Neutrophil (primary cell): ENCODE measurements around the gene NGLY1.

Experiments
- H3K27ac ChIP-seq: fragments of 200-600 bp; sonication (generic); 2 replicates; pipeline ENCODE4 v1.5.1; 2016; ENCODE audit warnings: mild to moderate bottlenecking, moderate library complexity
- H3K27me3 ChIP-seq: fragments of 200-600 bp; sonication (generic); 2 replicates; pipeline ENCODE4 v1.6.0; 2016; ENCODE audit warnings: mild to moderate bottlenecking
- H3K36me3 ChIP-seq: fragments of 200-600 bp; sonication (generic); 2 replicates; pipeline ENCODE4 v1.5.1; 2017
- H3K4me1 ChIP-seq, 2 experiments: fragments of 200-600 bp in 1 of 2; sonication (generic) in 1 of 2; 1 replicate in 1 of 2; 2 replicates in 1 of 2; pipeline versions ENCODE4 v1.5.1 to v1.6.1; 2013 to 2016; ENCODE audit warnings: low read depth in 1 of 2, low read length in 1 of 2, mild to moderate bottlenecking in 1 of 2, moderate library complexity in 1 of 2; ENCODE audit not compliant: control insufficient read depth in 1 of 2, insufficient read depth in 1 of 2
- H3K4me3 ChIP-seq, 2 experiments: fragments of 200-600 bp in 1 of 2; sonication (generic) in 1 of 2; 1 replicate in 1 of 2; 2 replicates in 1 of 2; pipeline ENCODE4 v1.5.1; 2013 to 2016; ENCODE audit warnings: low read depth in 1 of 2, low read length in 1 of 2, mild to moderate bottlenecking in 1 of 2, moderate library complexity in 1 of 2
- H3K9me3 ChIP-seq: fragments of 200-600 bp; sonication (generic); 2 replicates; pipeline ENCODE4 v1.5.1; 2016
- TF ChIP-seq, protein P1 (sequence below): fragments of 200-600 bp; sonication (generic); IDR thresholded peaks from 2 replicates; pipeline ENCODE4 v1.5.1; 2016; ENCODE audit warnings: antibody characterized with exemption

The NGLY1 gene

DNA sequence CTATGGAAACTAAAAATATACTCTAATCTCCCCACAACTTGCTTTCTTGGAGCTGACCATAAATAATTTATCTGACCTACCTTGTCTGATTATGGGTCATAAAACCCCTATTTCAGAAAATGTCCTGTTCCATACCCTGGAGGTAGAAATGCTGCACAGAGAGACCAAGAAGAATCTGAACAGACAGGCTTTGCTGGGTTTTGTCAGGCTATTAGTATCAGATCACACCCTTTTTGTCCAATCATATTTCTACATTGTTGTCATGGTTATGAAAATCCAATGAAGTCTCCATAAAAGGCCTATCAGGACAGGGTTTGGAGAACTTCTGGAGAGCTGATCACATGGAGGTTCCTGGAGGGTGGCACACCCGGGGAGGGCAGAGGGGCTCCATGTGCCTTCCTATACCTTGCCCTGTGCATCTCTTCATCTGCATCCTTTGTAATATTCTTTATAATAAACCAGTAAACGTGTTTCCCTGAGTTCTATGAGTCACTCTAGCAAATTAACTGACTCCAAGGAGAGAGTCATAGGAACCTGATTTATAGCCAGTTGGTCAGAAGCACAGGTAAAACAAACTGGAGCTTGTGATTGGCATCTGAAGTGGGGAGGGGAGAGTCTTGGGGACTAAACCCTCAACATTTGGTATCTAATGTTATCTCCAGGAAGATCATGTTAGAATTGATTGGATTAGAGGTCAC, 58.1 kb downstream of the NGLY1 start:
- TF ChIP-seq, protein P1, sequence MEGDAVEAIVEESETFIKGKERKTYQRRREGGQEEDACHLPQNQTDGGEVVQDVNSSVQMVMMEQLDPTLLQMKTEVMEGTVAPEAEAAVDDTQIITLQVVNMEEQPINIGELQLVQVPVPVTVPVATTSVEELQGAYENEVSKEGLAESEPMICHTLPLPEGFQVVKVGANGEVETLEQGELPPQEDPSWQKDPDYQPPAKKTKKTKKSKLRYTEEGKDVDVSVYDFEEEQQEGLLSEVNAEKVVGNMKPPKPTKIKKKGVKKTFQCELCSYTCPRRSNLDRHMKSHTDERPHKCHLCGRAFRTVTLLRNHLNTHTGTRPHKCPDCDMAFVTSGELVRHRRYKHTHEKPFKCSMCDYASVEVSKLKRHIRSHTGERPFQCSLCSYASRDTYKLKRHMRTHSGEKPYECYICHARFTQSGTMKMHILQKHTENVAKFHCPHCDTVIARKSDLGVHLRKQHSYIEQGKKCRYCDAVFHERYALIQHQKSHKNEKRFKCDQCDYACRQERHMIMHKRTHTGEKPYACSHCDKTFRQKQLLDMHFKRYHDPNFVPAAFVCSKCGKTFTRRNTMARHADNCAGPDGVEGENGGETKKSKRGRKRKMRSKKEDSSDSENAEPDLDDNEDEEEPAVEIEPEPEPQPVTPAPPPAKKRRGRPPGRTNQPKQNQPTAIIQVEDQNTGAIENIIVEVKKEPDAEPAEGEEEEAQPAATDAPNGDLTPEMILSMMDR: no peak
- H3K4me1 ChIP-seq: no peaks in the 10 kb centered on the region
- peaks cover 67% of the 10 kb centered on the region for H3K36me3 ChIP-seq
- H3K27ac ChIP-seq: no peak overlapping the region
- H3K27me3 ChIP-seq: no peaks in the 10 kb centered on the region
- H3K4me3 ChIP-seq: no peak overlapping the region
- H3K9me3 ChIP-seq: no peaks in the 10 kb centered on the region

DNA sequence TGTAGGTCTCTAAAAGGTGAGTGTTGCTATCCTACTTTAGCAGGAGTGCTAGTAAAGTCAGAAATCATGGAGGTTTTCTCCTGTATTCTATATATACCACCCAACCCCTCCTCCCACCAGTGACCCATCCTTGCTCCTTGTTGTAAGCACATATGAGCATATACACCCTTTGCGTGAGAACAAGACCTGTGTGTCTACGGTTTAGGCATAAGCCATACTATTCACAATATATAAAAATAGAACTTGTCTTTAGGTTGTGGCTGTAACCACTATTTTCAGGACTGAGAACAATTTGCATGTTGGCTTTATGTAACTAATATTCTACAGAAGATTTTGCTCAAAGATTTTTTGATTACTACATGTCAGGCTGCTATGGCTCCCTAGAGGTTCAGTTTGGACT, 59.4 kb downstream of the NGLY1 start:
- Histone ChIP-seq H3K4me1 (no peaks in the 10 kb centered on the region), H3K4me3 (no peak overlapping the region), H3K36me3 (peaks cover 73% of the 10 kb centered on the region), H3K9me3 (no peaks in the 10 kb centered on the region), H3K27me3 (no peaks in the 10 kb centered on the region), H3K27ac (no peak overlapping the region)
- TF ChIP-seq, protein P1: no peak

DNA sequence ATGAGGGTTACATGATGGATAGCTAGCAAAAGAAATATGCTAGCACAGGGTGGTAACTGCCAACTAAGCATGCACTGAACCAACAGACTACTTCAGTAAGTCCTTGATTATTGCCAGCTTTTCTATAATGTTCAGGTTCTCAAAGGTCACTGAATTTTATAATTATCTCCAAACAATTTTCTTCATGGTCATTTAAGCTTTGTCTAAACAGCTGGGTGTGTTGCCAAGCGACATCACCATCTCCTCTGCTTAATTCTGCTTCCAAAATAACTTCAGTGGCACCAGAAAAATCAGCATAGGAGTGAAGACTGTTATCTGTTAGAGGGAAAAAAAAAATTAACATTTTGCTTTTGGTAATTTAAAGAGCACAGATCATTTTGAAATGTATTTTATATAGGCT, 63.9 kb downstream of the NGLY1 start:
- no peaks in the 10 kb centered on the region for H3K9me3 ChIP-seq
- TF ChIP-seq, protein P1: no peak
- H3K36me3 ChIP-seq: peaks cover 48% of the 10 kb centered on the region
- H3K4me3 ChIP-seq: no peak overlapping the region
- no peaks in the 10 kb centered on the region for H3K4me1 ChIP-seq
- H3K27me3 ChIP-seq: no peaks in the 10 kb centered on the region
- H3K27ac ChIP-seq: no peak overlapping the region

DNA sequence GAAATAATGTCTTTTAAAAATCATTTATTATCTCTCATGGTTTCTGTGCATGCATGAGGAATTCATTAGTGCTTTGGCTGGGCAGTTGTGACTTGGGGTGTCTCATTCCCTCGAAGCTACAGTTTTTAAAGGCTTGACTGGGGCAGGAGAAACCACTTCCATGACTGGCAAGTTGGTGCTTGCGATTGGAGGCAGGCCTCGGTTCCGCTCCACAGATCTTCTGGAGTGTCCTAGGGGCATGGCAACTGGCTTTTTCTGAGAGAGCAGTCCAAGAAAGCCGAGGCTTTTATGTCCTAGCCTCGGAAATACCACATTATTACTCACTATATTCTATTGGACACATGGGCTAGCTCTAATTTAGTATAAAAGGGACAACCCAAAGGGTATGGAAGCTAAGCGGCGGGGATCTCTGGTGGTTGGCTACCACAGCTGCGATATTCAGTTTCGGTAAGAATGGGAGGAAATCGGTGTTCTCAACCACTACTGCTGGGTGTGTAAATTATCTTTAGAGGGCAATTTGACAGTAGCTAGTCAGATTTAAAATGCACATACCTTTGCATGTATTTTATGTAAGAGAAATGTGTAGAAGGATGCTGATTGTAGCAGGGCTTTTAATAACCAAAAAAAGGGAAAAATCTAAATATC, 69.8 kb downstream of the NGLY1 start:
- TF ChIP-seq, protein P1: no peak
- no peaks in the 10 kb centered on the region for H3K4me1 ChIP-seq
- no peaks in the 10 kb centered on the region for H3K27me3 ChIP-seq
- H3K36me3 ChIP-seq: peaks cover 14% of the 10 kb centered on the region
- H3K9me3 ChIP-seq: no peaks in the 10 kb centered on the region
- no peak overlapping the region for H3K4me3 ChIP-seq
- no peak overlapping the region for H3K27ac ChIP-seq

DNA sequence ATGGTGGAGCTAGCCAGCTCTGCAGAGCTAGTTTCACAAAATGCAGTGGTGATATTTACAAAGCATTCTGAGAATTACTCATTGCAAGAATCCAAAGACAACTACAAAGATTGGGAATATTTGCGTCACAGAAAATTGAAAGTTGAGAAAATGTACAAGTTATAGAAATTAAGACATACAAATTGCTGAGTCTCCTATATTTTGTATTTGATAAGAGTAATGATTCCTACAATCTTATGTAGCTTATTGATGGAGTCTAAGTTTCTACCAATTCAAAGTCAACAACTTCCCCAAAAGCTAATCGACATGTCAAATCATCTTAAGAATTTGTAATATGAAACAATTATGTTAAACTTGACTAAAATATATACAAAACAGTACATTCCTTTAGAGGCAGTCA, 72.2 kb downstream of the NGLY1 start:
- TF ChIP-seq, protein P1: no peak
- Histone ChIP-seq H3K27ac (no peak overlapping the region), H3K4me1 (no peaks in the 10 kb centered on the region), H3K36me3 (no peaks in the 10 kb centered on the region), H3K4me3 (no peak overlapping the region), H3K9me3 (no peaks in the 10 kb centered on the region), H3K27me3 (no peaks in the 10 kb centered on the region)
